GM18526 (cell line): ENCODE measurements around the gene RUNX2.

Source experiments
- POLR2A ChIP-seq: IDR thresholded peaks from 3 replicates; pipeline ENCODE4 v1.6.1; 2011; ENCODE audit not compliant: insufficient read length; ENCODE audit errors: extremely low read depth

Gene RUNX2

DNA sequence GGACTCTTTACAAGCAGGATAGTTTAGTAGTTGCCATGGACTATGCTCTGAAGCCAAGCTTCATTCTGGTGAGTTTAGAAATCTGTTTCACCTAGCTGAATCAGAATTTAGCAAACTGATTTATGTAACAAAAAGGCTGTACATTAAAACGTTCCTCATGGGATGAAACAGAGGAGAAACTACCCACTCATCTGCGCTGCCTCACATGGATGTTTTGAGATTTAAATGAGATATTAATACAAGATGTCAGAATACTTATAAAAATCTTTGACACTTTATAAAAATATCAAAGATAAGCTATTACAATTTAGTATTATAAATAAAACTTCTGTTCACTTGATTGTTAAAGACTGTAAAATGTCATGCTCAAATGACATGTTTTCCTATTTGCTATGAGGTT lies 16.8 kb downstream of the RUNX2 start:
- TF ChIP-seq POLR2A = no peak

DNA sequence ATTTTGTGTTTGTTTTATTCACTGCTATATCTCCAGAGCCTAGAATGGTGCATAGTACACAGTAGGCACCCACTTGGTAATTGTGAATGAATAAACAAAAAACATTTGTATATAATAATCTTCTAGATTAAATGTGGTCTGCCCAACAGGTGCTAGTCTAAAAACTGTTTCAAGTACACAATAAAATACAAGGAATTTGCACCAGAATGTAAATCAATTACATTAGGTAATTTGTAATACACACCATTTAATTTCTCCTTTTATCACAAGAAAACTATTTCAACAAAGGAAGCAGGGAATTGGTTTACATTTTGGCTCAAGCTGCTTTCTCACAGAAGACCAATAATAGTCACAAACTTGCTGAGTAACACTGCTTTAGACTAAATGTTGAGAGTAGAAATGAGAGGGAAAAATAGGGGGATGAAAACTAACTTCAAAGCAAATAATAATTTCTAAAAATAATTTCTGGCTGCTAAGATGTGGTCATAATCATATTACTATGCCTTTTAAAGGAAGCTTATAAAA lies 22.1 kb downstream of the RUNX2 start:
- no peak for TF ChIP-seq POLR2A

DNA sequence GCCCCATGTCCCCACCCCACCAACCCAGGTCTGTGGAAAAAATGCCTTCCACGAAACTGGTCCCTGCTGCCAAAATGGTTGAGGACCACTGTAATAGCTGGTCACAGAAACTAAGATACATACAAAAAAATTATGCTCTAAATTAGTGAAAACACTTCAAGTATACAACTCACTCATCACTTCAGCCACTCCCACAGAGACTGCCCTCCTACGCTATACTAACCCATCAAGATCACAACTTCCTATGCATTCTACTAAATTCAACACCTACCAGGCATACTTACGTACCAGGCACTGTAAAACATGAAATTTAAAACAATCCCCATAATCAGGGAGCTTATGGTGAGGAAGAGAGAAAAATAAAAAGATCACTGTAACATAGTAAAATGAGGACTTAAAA lies 22.9 kb downstream of the RUNX2 start:
- TF ChIP-seq POLR2A = no peak

DNA sequence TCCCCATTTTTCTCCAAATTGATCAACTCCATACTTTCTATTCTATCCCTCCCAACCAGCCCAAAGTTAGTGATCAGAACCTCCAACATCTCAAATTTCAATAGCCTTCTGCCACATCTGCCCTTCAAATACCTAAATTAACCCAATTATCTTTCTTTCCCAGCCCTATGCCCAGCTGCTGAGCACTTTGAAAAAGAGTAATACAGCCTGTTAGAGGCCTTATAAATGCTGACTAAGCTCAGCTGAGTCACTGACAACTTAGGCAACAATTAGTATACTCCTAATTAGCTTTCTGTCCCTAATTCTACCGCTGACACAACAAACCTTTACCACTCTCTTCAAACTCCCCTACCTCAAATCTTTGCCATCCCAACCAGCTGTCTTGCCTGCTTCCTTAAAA lies 23.5 kb downstream of the RUNX2 start:
- TF ChIP-seq POLR2A = no peak

DNA sequence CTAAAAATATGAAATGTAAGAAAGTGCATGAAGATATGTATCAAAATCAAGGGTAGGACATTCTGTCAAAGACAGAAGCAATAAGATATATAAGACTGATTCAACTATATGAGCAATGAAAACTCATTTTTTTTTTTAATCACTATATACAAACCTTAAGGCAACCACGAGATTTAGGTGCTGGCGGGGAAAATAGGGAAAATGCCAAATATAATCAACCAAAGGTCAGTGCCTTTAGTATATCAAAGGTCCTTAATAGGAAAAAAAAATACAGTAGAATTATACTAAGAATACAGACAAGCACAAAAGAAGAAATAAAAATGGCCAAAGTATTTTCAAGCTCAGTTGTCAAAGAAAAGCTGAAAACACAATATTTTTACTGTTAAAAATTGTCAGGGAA lies 25.5 kb downstream of the RUNX2 start:
- TF ChIP-seq POLR2A = no peak

DNA sequence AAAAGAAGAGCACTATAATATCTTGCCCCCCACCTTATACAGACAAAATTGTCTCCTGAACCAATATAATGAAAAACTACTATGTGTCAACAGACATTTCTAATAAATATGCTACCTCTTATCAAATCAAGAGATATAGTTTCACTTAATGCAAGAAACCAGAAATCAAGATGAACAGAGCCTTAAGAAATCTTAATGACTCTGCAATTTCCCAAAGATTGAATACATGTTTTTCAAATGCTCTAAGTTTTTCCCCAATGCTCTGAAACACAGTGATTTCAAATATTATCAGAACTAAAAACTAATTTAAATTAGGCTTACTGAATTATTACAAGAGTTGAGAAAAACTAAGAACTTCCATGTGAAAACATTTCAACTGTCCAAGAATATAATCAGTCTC lies 36.3 kb downstream of the RUNX2 start:
- TF ChIP-seq POLR2A = no peak

DNA sequence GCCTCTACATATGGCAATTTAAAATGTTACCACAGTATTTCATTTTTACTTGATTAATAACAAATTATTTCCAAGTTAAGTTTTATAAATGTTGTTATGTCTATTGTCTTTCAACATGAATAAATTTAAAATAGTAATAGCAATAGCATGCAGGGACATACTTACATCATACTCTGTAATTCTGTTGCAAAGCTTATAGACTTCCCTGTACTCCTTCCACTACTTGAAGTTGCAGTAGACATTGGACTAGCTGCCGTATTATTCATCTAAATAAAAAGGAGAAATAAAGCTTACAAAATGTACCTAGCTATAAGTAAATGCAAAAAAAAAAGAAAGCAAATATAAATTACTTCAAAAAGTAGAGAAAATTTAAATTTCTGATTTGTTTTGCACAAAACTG lies 36.9 kb downstream of the RUNX2 start:
- TF ChIP-seq POLR2A = no peak

DNA sequence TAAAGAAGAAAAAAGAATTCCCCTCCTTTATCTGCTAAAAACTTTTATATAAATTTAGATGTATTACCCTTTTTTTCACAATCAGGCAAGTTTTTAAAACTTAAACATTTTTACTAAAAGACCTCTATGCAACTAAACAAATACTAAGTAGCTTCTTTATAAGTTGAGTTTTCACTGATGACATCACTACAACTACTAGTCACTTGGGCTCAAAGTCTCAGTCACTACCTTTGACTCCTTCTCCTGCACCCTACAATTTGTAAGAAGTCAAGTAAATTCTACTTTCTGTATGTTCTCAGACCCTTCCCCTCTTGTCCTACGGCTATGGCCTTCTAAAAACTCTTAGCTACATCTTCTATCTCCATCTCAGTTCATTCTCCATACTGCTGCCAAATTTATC lies 38.4 kb downstream of the RUNX2 start:
- TF ChIP-seq POLR2A = no peak

DNA sequence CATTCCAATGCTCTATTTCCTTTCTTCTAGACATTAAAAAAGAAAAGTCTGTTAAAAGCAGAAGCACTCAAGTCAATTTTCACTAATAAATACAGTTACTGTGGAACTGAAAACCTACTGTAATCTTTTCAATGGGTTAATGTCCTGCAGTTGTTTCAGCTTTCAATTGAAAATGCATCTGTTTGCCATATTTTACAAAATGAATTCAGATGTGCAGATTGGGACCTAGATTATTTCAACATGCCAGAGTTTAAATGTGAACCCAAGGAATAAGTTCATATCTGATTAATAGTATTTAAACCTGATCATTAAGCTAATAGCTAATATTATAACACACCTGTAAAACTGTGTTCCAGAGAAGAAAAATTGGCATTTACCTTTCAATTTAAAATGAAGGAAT lies 39.9 kb downstream of the RUNX2 start:
- TF ChIP-seq POLR2A = no peak

DNA sequence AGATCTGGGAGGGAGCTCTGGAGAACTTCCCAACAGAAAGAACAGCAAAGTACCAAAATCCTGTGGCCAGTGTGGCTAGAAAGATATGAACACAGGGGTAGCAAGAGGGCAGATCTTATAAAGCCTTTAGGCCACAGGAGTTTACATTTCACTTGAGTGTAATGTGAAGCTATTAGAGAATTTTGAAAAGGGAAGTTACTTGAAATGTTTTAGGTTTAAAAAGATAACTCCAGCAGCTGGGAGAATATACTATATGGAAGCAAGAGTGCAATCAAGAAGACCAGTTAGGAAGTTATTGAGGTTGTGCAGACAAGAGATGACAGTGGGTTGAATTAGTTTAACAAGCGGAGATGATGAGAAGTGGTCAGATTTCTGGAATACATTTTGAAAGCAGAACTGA lies 41.7 kb downstream of the RUNX2 start:
- no peak for TF ChIP-seq POLR2A

DNA sequence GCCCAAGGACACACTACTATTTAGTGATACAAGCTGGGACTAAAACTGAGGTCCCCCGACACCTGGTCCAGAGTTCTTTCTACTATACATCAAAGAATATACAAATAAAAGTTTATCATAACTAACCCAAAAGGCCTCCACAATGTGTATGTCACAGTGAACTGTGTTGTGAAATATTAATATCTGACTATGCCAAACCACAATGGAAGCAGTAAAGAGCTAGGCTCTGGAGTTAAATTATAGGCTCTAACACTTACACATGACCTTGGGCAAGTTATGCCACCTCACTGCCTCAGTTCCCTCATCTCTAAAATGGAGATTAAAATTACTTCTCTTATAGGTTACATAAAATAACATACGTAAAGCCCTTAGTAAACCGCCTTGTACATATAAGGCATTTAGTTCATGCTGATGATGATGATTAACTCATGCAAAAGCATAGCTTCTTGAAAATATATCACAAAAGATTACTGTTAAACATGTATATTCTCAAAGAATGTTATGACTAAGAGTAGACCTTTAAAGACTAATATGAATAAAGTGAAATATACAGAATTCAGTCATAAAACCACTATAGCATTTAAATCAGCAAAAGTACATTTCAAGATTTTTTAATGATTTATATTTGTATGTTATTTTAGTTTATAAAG lies 43.9 kb downstream of the RUNX2 start:
- no peak for TF ChIP-seq POLR2A

DNA sequence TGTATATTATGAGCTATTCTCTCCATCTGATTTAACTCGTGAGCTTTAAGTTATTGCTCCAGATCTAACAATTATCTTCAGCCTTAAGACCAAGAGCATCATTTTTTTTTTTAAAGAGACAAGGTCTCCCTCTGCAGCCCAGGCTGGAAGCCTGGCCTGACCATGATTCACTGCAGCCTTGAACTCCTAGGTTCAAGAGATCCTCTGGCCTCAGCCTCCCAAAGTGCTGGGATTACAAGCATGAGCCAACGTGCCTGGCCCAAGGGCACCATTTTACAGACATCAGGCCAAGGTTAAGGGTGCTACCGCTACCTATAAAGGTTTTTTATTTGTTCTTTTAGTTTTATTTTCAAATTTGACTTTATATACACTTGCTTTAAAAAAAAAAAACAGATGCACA lies 47.3 kb downstream of the RUNX2 start:
- no peak for TF ChIP-seq POLR2A

DNA sequence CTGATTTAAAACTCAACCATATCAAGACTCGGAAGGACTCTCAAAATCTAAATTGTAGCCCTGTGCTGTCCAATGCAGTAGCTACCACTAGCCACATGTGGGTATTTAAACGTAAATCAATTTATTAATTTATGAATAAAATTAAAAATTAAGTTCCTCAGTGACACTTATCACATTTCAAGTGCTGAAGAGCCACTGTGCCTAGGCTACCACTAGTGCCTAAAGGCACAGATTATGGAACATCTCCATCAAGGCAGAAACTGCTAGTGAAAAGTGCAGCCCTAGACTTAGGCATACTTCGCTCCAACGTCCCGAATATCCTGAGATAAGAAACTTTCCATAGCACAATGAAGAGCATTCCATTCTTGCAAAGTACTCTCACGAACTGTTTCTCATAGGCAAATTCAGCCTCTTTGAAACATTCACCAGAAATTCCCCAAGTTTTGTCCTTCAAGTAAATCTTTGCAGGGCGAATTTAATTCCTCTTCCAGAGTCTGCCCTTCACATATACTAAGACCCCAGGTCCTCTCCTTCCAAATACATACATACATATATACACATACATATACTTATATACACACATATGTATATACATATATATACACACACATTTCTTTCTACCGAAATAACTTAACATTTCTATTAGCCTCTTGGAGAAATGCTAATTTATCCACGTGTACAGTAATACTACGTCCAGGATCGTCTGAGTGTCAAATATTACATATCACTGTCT lies 48.3 kb downstream of the RUNX2 start:
- TF ChIP-seq POLR2A = no peak

DNA sequence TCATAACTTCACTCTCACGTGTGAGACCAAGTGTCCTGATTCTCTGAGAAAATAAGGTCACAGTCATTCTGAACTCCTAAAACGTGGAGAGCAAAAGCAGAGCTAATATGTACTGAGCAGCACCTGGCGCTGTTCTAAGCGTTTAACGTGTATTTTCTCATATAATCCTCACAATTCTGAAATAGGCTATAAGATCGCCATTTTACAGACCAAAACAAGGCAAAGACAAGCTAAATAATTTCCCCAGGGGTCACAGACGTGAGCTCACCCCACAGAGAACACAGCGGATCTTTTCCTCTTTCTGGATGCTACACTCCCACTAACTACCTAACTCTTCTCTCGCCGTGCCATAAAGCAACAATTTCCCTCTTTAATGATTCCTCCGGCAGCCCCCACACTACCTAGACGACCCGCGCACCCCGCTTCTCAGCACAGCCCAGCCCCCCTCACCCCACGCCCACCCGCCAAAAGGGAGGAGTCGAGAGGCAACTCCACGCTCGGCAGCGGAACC lies 49.0 kb downstream of the RUNX2 start:
- no peak for TF ChIP-seq POLR2A

DNA sequence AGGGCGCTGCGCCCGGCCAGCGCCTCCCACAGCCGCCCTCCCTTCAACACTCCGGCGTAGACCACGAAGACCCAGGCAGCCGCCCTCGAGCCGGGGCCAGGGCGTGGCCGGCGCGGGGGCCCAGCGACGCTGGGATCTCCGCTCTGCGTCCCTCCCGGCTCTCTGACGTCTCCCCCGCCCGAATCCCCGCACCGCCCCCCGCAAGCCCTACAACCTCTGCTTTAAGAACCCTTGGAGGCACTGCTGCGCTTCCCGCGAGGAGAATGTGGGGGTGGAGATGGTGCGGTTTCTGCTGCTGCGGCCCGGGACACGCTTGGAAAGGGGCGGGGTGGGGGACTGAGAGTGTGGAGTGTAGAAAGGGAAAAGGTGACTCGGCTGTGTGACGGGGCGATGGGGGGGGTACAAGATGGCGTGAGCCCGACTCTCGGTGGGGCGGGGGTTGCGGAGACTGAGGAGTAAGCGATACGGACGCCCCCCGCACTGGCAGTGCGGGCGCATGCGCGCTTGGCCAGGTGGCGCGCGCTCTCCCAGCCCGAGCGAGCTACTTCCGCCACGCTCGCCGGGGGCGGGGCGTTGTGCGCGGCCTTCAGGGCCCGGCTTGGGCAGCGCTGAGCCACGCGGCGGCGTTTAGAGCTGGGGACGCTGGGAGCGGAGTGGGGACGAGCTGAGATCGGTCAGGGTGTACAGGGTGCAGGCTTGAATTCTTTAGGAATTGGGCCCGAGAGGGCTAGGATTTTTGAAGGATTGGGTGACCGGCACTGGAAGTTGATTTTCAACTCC lies 49.6 kb downstream of the RUNX2 start, which contains the start of gene SUPT3H:
Gene SUPT3H, minus strand, starts transcription at position 381 of the 780 bp plus-strand sequence.
- TF ChIP-seq POLR2A = peak; percentile 79
